Measurements from ENCODE around the gene MLPH.
A peak's percentile ranks its signal among the peaks of the same experiment; 100 is the strongest.

Gene MLPH

DNA sequence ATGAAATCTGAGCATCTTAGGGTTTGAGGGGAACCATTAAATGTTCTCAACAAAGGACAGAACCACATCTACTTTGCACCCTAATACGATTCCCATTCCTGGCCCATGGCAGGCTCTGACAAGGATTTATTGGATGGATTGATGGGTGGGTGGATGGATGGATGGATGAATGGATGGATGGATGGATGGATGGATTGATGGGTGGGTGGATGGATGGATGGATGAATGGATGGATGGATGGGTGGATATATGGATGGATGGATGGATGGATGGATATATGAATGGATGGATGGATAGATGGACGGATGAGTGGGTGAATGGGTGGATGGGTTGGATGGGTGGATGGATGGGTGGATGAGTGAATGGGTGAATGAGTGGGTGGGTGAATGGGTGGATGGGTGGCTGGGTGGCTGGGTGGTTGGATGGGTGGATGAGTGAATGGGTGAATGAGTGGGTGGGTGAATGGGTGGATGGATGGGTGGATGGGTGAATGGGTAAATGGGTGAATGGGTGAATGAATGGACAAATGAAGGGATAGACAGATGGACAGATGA lies 29.6 kb upstream of the MLPH start:
- DNase-seq (ENCODE audit: low read depth) = no peak
- no peak overlapping the region for H3K4me3 ChIP-seq (ENCODE audit: low read length)
- TF ChIP-seq, protein P1, sequence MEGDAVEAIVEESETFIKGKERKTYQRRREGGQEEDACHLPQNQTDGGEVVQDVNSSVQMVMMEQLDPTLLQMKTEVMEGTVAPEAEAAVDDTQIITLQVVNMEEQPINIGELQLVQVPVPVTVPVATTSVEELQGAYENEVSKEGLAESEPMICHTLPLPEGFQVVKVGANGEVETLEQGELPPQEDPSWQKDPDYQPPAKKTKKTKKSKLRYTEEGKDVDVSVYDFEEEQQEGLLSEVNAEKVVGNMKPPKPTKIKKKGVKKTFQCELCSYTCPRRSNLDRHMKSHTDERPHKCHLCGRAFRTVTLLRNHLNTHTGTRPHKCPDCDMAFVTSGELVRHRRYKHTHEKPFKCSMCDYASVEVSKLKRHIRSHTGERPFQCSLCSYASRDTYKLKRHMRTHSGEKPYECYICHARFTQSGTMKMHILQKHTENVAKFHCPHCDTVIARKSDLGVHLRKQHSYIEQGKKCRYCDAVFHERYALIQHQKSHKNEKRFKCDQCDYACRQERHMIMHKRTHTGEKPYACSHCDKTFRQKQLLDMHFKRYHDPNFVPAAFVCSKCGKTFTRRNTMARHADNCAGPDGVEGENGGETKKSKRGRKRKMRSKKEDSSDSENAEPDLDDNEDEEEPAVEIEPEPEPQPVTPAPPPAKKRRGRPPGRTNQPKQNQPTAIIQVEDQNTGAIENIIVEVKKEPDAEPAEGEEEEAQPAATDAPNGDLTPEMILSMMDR (conservative IDR thresholded peaks at IDR 0.05; ENCODE audit: low read length) = no peak

DNA sequence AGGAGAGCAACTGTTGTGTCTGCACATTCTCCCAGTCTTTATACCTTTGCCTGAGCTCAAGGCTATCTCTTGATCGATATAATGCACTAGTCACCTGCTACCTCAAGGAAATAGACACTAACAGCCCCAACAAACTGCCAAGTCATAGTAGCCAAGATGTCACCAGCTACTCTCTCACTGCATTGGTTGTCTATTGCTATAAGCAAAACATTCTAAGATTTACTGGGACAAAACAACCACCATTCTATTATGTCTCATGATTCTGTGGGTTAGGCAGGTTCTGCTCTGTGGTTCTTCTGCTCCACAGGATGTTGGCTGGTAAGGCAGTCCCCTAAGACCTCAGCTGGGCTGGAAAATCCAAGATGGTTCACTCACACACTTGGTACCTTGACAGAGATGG lies 28.5 kb upstream of the MLPH start:
- DNase-seq (ENCODE audit: low read depth) = no peak
- no peak overlapping the region for H3K4me3 ChIP-seq (ENCODE audit: low read length)
- TF ChIP-seq, protein P1 (conservative IDR thresholded peaks at IDR 0.05; ENCODE audit: low read length) = no peak

DNA sequence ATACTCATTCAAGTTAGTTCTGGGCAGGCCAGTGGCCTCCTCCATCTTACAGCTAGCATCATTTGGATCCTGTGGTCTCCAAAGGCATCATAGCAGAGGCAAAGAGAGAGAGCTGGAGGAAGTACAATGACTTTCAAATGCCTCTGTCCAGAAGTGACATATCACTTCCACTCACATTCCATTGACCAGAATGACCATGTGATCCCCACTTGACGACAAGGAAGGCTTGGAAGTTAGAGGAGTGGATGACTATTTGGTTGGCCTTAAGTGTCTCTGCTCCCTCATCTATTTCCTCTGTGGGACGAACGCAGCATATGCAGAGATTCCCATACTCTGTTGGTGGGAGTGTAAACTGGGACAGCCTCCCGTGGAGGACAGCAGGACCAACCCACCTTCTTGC lies 27.8 kb upstream of the MLPH start:
- TF ChIP-seq, protein P1 (conservative IDR thresholded peaks at IDR 0.05; ENCODE audit: low read length) = no peak
- no peak for DNase-seq (ENCODE audit: low read depth)
- no peak overlapping the region for H3K4me3 ChIP-seq (ENCODE audit: low read length)

DNA sequence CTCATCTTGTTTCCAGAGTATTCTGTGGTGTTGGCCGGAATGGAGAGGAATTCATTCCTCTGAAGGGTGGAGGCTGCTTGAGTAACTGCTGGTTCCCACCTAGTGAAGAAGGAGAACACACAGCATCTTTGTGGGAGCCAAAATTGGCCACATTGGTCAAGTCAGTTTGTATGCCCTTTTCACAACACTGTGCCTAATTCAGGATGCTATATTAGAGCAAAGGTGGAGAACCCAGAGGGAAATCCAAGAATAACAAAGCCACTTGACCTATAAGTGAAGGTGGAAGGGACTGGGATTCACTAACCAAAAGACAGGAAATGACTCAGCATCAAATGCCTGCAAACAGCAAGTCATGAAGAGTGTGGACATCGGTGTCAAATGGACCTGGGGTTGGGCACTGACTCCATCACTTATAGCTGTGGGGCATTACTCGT lies 27.3 kb upstream of the MLPH start:
- H3K4me3 ChIP-seq (ENCODE audit: low read length) = no peak overlapping the region
- TF ChIP-seq, protein P1 (conservative IDR thresholded peaks at IDR 0.05; ENCODE audit: low read length) = no peak
- peak; percentile 80 for DNase-seq (ENCODE audit: low read depth)

DNA sequence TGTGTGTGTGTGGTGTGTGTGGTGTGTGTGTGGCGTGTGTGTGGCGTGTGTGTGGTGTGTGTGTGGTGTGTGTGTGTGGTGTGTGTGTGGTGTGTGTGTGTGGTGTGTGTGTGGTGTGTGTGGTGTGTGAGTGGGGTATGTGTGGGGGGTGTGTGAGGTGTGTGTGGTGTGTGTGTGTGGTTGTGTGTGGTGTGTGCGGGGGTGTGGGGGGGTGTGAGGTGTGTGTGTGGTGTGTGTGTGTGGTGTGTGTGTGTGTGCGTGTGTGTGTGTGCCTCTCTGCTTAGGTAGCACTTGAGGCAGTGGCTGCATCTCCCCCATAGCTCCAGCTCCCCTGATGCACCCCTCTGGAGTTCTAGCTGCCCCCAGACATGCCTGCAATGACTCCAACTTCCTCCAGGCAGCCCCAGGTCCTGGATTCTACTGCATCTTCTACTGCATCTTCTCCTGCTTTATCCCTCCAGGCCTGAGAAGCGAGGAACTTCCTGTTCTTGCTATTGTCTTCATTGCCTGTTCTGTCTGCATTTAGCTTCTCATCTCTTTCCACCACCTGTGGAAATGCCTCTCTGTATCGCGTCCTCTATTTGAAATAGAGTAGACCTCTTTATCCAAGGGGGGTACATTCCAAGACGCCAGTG lies 22.2 kb upstream of the MLPH start:
- TF ChIP-seq, protein P1 (conservative IDR thresholded peaks at IDR 0.05; ENCODE audit: low read length) = no peak
- DNase-seq (ENCODE audit: low read depth) = no peak
- H3K4me3 ChIP-seq (ENCODE audit: low read length) = no peak overlapping the region

DNA sequence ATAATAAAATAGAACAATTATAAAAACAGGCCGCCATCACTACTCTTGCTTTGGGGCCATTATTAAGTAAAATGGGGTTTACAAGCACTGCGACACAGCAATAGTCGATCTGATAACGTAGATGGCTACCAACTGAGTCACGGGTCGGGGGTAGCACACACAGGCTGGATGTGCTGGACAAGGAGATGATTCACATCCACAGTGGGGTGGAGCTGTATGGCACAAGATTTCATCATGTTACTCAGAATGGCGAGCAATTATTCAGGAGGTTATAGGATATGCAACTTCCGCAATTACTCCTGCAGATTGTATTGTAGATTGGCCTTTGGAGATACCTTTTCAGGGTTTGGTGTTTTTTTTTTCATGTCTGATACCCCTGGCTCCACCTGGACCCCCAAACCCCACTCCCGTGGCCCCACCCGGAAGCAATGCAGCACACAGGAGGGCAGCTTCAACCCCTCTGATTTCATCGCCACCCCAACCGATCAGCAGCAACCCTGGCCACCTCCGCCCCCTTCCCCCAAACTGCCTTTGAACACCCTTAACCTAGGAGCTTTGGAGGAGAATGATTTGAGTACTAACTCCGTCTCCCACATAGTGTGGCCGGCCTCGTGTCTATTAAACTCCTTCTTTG lies 21.4 kb upstream of the MLPH start:
- peak; percentile 89 for DNase-seq (ENCODE audit: low read depth)
- TF ChIP-seq, protein P1 (conservative IDR thresholded peaks at IDR 0.05; ENCODE audit: low read length) = no peak
- no peak overlapping the region for H3K4me3 ChIP-seq (ENCODE audit: low read length)

DNA sequence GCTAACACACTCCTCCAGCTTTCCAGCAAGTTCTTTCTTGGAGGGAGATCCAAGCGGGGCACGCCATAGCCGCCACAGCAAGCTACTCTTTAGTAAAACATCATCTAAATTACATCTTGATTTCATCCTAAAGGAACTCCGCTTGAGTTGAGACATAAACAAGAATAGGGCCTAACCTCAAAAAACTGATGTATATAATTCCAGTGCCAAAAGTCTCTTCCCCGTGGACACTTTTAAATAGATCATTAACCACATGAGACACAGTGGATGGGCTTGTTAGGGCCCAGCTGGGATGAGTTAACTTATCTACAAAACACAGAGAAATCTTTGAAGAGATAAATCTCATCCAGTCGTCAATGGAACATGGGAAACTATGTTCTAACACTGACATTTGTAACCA lies 20.8 kb upstream of the MLPH start:
- no peak for DNase-seq (ENCODE audit: low read depth)

More for the DNA sequence above, 20.8 kb upstream of the MLPH start:
- no peak overlapping the region for H3K4me3 ChIP-seq (ENCODE audit: low read length)
- TF ChIP-seq, protein P1 (conservative IDR thresholded peaks at IDR 0.05; ENCODE audit: low read length) = no peak
